ENCODE measurements around the gene COL1A2.
A peak's percentile ranks its signal among the peaks of the same experiment; 100 is the strongest.

Gene COL1A2

DNA sequence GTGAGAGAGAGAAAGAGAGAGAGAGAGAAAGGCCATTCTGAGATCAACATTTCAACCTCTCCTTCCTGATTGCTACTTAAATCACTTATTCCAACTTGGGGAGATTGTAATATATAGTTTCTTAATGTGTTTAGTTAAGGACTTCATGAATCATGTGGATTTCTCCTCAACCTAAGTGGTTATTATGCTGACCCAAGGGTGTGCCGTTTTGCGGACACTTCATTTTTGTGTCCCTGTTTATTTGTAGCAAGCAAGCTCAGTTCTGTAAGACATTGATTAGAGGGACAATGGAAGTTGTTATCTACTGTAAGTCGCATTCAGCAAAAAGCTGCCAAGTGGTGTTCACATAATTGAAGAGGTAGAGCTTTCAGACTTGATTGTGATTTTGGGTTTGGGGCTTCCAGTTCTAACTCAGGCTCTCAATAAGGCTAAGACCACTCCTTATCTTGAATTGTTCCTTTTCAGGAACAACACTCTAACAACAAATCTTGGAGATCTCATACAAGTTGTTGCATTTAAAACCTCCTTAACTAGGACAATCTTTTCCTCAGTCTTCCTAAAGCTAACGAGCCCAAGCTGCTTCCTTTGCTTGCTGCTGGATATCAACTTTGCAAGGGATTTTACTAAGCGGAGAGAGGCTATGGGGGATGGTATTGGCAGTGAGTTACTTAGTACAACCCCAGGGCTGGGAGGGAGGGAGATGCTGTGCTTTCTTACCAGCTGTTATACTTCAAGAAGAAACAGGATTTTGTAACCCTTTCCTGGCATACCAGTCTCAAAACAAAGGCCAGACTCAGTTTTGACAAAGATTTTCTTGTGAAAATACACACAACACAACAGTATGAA, 19.8 kb upstream of the COL1A2 start:
- DNase-seq, result peak; percentile 89
- Histone ChIP-seq H3K27me3 (ENCODE audit: insufficient read depth, low read depth, severe bottlenecking) (no peaks in the 10 kb centered on the region), H3K27ac (peak overlapping the region; percentile 93)

DNA sequence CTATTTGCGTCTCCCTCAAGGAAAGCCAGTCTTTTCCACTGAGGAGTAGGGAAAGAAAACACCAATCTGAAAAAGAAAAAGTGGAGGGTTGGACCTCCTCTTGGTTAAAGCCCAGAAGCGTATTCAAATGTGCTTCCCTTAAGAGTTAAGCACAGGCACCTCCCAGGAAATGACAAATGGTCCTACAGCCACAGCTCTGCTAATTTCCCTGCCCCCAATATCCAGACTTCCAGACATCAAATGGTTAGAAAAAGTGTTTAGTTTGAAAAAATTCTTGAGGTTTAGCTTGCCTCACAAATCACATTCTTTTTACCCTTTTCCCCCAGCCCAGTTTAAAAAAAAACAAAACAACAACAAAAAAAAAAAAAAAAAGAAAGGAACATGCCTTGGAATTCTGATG, 19.0 kb upstream of the COL1A2 start:
- H3K9me3 ChIP-seq (ENCODE audit: severe bottlenecking), result peaks cover 4% of the 10 kb centered on the region
- H3K4me3 ChIP-seq (ENCODE audit: low read depth, low read length), result peak overlapping the region; percentile 22
- H3K27me3 ChIP-seq (ENCODE audit: insufficient read depth, low read depth, severe bottlenecking), result no peaks in the 10 kb centered on the region
- peak overlapping the region; percentile 93 for H3K27ac ChIP-seq
- DNase-seq, result peak; percentile 39
- TF ChIP-seq CTCF (IDR thresholded peaks at IDR 0.05; ENCODE audit: low read depth, low read length), result no peak
- no peaks in the 10 kb centered on the region for H3K36me3 ChIP-seq

More for the DNA sequence above, 19.8 kb upstream of the COL1A2 start:
- no peak for TF ChIP-seq CTCF (IDR thresholded peaks at IDR 0.05; ENCODE audit: low read depth, low read length)
- H3K9me3 ChIP-seq (ENCODE audit: severe bottlenecking), result peaks cover 4% of the 10 kb centered on the region
- H3K36me3 ChIP-seq, result no peaks in the 10 kb centered on the region
- H3K4me3 ChIP-seq (ENCODE audit: low read depth, low read length), result peak overlapping the region; percentile 0; the same call in 1 of the 2 replicates

DNA sequence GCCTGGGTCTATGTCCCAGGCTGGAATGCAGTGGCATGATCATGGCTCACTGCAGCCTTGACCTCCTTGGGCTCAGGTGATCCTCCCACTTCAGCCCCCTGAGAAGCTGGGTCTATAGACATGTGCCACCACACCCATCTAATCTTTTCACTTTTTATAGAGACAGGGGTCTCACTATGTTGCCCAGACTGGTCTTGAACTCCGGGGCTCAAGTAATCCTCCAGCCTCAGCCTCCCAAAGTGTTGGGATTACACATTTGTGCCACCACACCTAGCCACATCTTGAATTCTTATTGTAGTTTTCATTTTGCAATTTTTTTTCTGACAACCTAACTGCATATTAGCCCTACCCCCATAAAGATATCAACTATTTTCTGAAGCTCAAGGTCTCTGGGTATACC, 18.4 kb upstream of the COL1A2 start:
- H3K9me3 ChIP-seq (ENCODE audit: severe bottlenecking), result peaks cover 4% of the 10 kb centered on the region
- peak overlapping the region; percentile 93 for H3K27ac ChIP-seq
- TF ChIP-seq CTCF (IDR thresholded peaks at IDR 0.05; ENCODE audit: low read depth, low read length), result no peak
- H3K27me3 ChIP-seq (ENCODE audit: insufficient read depth, low read depth, severe bottlenecking), result no peaks in the 10 kb centered on the region
- no peaks in the 10 kb centered on the region for H3K36me3 ChIP-seq
- DNase-seq, result no peak
- H3K4me3 ChIP-seq (ENCODE audit: low read depth, low read length), result no peak overlapping the region

GRCh38 chr7:94378356-94378755, 16.3 kb upstream of the COL1A2 start:
- H3K36me3 ChIP-seq, result no peaks in the 10 kb centered on the region
- DNase-seq, result no peak
- no peak for TF ChIP-seq CTCF (IDR thresholded peaks at IDR 0.05; ENCODE audit: low read depth, low read length)
- no peak overlapping the region for H3K27ac ChIP-seq
- no peaks in the 10 kb centered on the region for H3K27me3 ChIP-seq (ENCODE audit: insufficient read depth, low read depth, severe bottlenecking)
- peaks cover 3% of the 10 kb centered on the region for H3K9me3 ChIP-seq (ENCODE audit: severe bottlenecking)
- H3K4me3 ChIP-seq (ENCODE audit: low read depth, low read length), result no peak overlapping the region

GRCh38 chr7:94380264-94380663, 14.4 kb upstream of the COL1A2 start:
- Histone ChIP-seq H3K9me3 (ENCODE audit: severe bottlenecking) (no peaks in the 10 kb centered on the region), H3K4me3 (ENCODE audit: low read depth, low read length) (no peak overlapping the region), H3K27me3 (ENCODE audit: insufficient read depth, low read depth, severe bottlenecking) (no peaks in the 10 kb centered on the region), H3K36me3 (no peaks in the 10 kb centered on the region), H3K27ac (no peak overlapping the region)
- no peak for DNase-seq
- TF ChIP-seq CTCF (IDR thresholded peaks at IDR 0.05; ENCODE audit: low read depth, low read length), result no peak

Data from WERI-Rb-1 (cell line).